CD4-positive, alpha-beta T cell treated with Interferon alpha-2 for 1 hour (primary cell): Measurements from ENCODE around the gene RASL10A.

Source experiments
- DNase-seq, 2 donors: peaks; one replicate each; pipeline ENCODE4 v3.0.0-alpha.2; 2020 to 2022

The RASL10A gene

GRCh38 chr22:29301716-29302401 lies 13.6 kb downstream of the RASL10A start:
- DNase-seq: no peak

- no peak for DNase-seq
Observed at GRCh38 chr22:29300807-29301601, 14.5 kb downstream of the RASL10A start.

- no peak for DNase-seq
Observed at GRCh38 chr22:29300467-29300806, 15.1 kb downstream of the RASL10A start.

GRCh38 chr22:29299136-29299900 lies 16.2 kb downstream of the RASL10A start:
- DNase-seq: no peak

GRCh38 chr22:29298641-29299040 lies 16.9 kb downstream of the RASL10A start:
- no peak for DNase-seq

- no peak for DNase-seq
Observed at GRCh38 chr22:29292379-29292778, 23.1 kb downstream of the RASL10A start.

- DNase-seq: no peak
Observed at GRCh38 chr22:29291215-29291614, 24.3 kb downstream of the RASL10A start.

- DNase-seq: no peak
Observed at GRCh38 chr22:29290061-29290460, 25.4 kb downstream of the RASL10A start.

GRCh38 chr22:29288837-29289236 lies 26.7 kb downstream of the RASL10A start:
- no peak for DNase-seq

- no peak for DNase-seq
Observed at GRCh38 chr22:29284196-29284595, 31.3 kb downstream of the RASL10A start.

- DNase-seq: no peak
Observed at GRCh38 chr22:29277927-29278326, 37.6 kb downstream of the RASL10A start.

GRCh38 chr22:29275819-29276565 lies 39.5 kb downstream of the RASL10A start:
- DNase-seq: no peak

- no peak for DNase-seq
Observed at GRCh38 chr22:29275167-29275566, 40.3 kb downstream of the RASL10A start.

GRCh38 chr22:29272624-29273023 lies 42.9 kb downstream of the RASL10A start:
- DNase-seq: no peak

- peak in 1 of 2 donors; percentile 8 for DNase-seq
Observed at GRCh38 chr22:29270475-29271271, 44.8 kb downstream of the RASL10A start.

- DNase-seq: peak in 1 of 2 donors; percentile 18
Observed at GRCh38 chr22:29269731-29270474, 45.6 kb downstream of the RASL10A start.

GRCh38 chr22:29269230-29269604 lies 46.3 kb downstream of the RASL10A start:
- DNase-seq: no peak

GRCh38 chr22:29268511-29269229 lies 46.8 kb downstream of the RASL10A start:
- peak; percentile 23 to 48 for DNase-seq

- DNase-seq: peak; percentile 94 to 98
Observed at GRCh38 chr22:29267858-29268510, 47.5 kb downstream of the RASL10A start, which contains the start of the genes EWSR1 and RHBDD3. Gene EWSR1, plus strand, starts transcription at chr22:29268268. Its CDS starts 69 bp downstream, at chr22:29268337. Gene RHBDD3, minus strand, starts transcription at chr22:29267981. Its CDS starts 2,355 bp downstream, at chr22:29265626.

GRCh38 chr22:29267462-29267857 lies 48.0 kb downstream of the RASL10A start:
- DNase-seq: no peak
